Progenitor cell of endocrine pancreas (in vitro differentiated cells): ENCODE data around the gene RNF213. TPM values are rescaled to one million over a fixed set of nuclear protein-coding genes. Genes with fewer than 3 reads are reported as not detected.

ENCODE experiments used
- DNase-seq: peaks from one replicate; pipeline ENCODE4 v3.0.0; 2021; ENCODE audit warnings: low spot score; ENCODE audit not compliant: unreplicated experiment
- H3K27ac Mint-ChIP-seq: 2 replicates; pipeline ENCODE4 v1.8.0; 2021; ENCODE audit warnings: mild to moderate bottlenecking, moderate library complexity, mixed read lengths
- H3K27me3 Mint-ChIP-seq: 2 replicates; pipeline ENCODE4 v1.8.0; 2021; ENCODE audit warnings: mixed read lengths
- H3K36me3 Mint-ChIP-seq: 2 replicates; pipeline ENCODE4 v1.8.0; 2022; ENCODE audit warnings: mixed read lengths; ENCODE audit not compliant: insufficient read depth
- H3K4me1 Mint-ChIP-seq: 2 replicates; pipeline ENCODE4 v1.8.0; 2021; ENCODE audit warnings: low read depth, mixed read lengths
- H3K4me3 Mint-ChIP-seq: 2 replicates; pipeline ENCODE4 v1.8.0; 2021; ENCODE audit warnings: low read depth, mild to moderate bottlenecking, moderate library complexity, mixed read lengths
- H3K9me3 Mint-ChIP-seq: 2 replicates; pipeline ENCODE4 v1.8.0; 2021; ENCODE audit warnings: low read depth, mixed read lengths
- total RNA-seq: library from RNA; stranded (reverse); gene quantifications from 2 replicates; pipeline ENCODE4 v1.2.1, GENCODE V29; 2021
- TF ChIP-seq, protein P1 (sequence below): fragments of 200-600 bp; sonication (generic); IDR thresholded peaks from one replicate; pipeline ENCODE4 v1.5.0; 2021; ENCODE audit warnings: antibody characterized with exemption, mild to moderate bottlenecking; ENCODE audit not compliant: unreplicated experiment

Gene RNF213
- total RNA-seq, 1 donor from 2014 or later, result 57.6 TPM

DNA sequence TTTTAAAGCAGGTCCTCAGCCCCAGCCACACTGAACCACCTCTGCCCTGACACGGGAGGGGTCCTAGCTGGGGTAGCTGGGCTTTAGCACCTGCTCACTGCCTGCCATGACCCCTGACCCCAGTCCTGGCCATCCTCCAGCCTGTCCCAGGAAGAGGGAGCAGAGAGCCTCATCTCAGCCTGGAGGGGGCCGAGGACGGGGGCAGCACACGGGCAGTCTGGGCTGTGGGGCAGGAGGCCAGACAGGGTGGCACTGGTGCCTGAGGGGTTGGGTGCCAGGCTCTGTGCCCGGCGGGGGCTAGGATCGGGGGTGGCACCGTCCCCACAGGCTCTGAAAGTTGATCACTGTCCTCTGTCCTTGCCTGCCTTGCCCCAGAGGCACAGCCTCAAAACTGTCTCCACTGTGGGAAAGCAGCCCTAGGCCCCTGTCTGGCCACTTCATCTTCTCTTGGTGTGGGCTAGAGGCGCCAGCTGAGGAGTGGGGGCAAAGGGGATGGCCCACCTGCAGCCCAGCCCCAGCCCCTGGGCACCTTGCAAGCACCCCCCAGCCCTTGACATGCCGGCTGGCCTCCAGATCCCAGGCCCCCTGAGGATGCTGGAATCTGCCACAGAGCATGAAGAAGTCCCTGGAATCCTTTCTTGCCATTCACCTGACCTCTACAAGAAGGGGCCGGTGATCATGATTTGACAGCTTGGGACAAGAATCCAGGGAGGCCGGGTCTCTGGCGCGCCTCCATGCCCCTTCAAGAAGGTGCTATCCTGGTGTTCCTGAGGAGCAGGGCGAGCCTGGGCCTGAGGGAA lies 170.0 kb downstream of the RNF213 start:
- no peaks in the 10 kb centered on the region for H3K9me3 Mint-ChIP-seq

DNA sequence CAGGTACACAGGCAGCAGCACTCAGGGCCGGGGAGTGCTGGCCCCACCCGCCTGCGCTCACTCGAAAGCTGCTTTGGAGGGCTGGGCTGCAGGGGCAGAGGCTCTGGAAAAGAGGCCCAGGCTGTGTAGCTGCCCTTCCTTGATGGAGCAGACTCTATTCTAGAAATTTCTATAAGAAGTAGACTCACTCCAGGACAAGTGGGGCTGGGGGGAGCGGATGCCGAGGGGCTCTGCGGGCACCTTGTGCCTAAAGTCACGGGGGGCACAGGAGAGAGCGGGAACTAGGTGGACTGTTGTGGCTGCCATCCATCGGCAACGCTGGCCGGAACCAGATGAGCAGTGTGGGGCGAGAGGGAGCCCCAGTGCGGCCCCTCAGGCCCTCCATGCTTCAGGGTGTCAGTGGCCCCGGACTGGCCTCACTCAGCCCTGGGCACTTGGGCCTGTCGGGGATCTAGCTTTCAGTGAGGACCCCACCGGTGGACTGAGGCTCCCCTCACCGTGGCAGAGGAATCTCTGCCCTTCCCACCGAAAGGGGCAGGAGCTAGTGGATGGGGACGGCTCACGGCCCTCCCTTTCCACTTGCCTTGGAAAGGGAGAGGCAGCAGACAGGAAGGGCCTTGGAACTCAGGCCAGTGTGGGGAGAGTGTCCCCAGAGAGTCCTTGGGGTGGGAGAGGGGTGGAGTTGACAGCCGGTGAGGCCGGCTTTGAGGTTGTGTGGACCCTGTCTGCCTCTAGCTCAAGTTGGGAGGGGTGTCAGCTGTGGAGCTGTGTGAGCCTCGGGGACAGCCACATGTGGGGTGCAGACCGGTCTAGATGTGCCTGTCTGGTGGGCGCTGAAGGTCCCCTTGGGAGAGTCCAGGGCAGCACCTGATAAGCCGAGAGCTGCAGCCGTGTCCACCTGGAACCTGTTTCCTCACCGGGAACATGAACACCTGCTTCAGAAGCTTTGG lies 170.9 kb downstream of the RNF213 start:
- TF ChIP-seq, protein P1, sequence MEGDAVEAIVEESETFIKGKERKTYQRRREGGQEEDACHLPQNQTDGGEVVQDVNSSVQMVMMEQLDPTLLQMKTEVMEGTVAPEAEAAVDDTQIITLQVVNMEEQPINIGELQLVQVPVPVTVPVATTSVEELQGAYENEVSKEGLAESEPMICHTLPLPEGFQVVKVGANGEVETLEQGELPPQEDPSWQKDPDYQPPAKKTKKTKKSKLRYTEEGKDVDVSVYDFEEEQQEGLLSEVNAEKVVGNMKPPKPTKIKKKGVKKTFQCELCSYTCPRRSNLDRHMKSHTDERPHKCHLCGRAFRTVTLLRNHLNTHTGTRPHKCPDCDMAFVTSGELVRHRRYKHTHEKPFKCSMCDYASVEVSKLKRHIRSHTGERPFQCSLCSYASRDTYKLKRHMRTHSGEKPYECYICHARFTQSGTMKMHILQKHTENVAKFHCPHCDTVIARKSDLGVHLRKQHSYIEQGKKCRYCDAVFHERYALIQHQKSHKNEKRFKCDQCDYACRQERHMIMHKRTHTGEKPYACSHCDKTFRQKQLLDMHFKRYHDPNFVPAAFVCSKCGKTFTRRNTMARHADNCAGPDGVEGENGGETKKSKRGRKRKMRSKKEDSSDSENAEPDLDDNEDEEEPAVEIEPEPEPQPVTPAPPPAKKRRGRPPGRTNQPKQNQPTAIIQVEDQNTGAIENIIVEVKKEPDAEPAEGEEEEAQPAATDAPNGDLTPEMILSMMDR, result no peak
- H3K27ac Mint-ChIP-seq, result no peak overlapping the region
- H3K9me3 Mint-ChIP-seq, result no peaks in the 10 kb centered on the region
- no peaks in the 10 kb centered on the region for H3K27me3 Mint-ChIP-seq
- peaks cover 2% of the 10 kb centered on the region for H3K4me1 Mint-ChIP-seq
- no peak overlapping the region for H3K4me3 Mint-ChIP-seq
- no peak for DNase-seq
- H3K36me3 Mint-ChIP-seq, result peaks cover 4% of the 10 kb centered on the region

More for the DNA sequence above, 170.0 kb downstream of the RNF213 start:
- peaks cover 2% of the 10 kb centered on the region for H3K4me1 Mint-ChIP-seq
- H3K27me3 Mint-ChIP-seq, result no peaks in the 10 kb centered on the region
- H3K36me3 Mint-ChIP-seq, result no peaks in the 10 kb centered on the region
- H3K4me3 Mint-ChIP-seq, result no peak overlapping the region
- TF ChIP-seq, protein P1, result no peak
- H3K27ac Mint-ChIP-seq, result no peak overlapping the region
- DNase-seq, result no peak

DNA sequence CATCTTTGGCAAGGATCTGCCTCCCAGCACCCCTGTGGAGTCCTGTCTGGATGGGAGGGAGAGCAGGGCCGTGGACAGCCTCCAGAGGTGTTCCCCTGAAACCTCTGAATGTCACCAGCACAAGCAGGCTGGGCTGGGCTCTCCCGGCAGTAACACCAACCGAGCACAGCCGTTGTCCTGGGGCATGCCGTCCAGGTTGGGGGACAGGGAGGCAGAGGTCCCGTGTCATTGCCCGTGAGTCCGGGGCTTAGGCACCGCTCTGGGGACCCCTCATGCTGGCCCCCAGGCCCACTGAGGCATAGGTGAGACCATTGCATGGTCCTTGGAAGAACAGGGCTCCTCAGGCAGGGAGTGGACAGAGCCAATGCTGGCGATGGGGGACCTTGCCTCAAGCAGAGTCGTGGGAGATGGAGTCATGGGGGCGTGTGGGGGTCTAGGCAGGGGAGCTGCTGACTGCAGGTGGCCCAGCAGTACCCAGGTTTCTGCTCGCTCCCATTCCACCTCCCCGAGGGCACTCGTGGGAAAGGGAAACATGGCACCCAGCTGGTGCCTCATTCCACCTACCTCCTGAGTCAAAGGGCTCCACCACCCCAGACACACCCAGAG lies 171.8 kb downstream of the RNF213 start:
- no peaks in the 10 kb centered on the region for H3K4me1 Mint-ChIP-seq
- H3K9me3 Mint-ChIP-seq, result no peaks in the 10 kb centered on the region
- TF ChIP-seq, protein P1, result no peak
- H3K27me3 Mint-ChIP-seq, result no peaks in the 10 kb centered on the region
- H3K36me3 Mint-ChIP-seq, result peaks cover 5% of the 10 kb centered on the region
- no peak for DNase-seq
- H3K27ac Mint-ChIP-seq, result no peak overlapping the region
- H3K4me3 Mint-ChIP-seq, result no peak overlapping the region

DNA sequence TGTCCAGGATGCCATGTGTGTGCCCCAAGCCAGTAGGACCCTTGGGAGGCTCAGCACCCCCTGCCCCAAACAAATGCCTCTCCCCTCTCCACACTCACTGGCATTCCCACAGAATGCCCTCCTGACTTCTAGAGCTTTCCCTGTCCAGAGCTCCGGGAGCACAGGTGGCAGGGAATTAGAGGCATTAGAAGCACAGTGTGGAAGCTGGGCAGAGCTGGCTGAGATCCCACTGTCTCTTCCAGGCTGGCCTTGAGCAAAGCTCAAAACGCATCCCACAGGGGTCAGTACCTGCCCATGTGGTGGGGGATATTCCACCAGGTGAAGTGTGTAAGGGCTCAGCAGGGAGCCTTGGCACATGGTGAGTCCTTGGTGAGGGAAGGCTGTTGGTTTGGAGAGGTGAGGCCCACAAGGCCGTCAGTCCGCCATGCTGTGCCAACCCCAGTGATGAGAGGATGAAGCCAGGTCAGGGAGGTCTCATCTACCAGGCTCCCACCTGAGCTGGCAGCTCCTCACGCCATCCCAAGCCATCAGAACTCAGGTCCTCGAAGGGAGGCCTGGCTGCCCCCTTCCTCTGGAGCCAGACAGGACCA lies 172.4 kb downstream of the RNF213 start:
- TF ChIP-seq, protein P1, result no peak
- Mint-ChIP-seq H3K27me3 (no peaks in the 10 kb centered on the region), H3K4me3 (no peak overlapping the region), H3K9me3 (no peaks in the 10 kb centered on the region), H3K4me1 (no peaks in the 10 kb centered on the region), H3K27ac (no peak overlapping the region), H3K36me3 (peaks cover 5% of the 10 kb centered on the region)
- no peak for DNase-seq
